Cerebellar cortex (tissue), 1 donor: ENCODE data around the gene MUC20.

Experiments
- DNase-seq: peaks from one replicate; pipeline ENCODE4 v3.0.0-alpha.2; 2015; ENCODE audit warnings: low spot score

The MUC20 gene

GRCh38 chr3:195755791-195756676 lies 35.3 kb downstream of the MUC20 start:
- DNase-seq, result no peak

DNA sequence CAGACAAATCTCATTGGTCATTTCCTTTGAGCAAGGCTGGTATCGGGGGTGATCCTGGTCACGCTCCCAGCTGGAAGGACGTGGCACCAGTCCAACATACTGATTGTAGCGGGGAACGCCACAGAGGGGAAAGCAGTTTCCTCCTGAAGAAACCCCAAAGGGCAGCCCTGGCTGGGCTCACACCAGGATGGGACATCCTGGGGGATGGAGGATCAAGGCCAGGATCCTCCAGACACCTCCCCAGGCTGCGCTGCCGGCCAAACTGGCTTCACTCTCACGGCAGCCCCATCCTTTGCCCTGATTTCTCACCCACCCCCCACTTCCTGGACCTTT lies 36.6 kb downstream of the MUC20 start:
- DNase-seq, result no peak

DNA sequence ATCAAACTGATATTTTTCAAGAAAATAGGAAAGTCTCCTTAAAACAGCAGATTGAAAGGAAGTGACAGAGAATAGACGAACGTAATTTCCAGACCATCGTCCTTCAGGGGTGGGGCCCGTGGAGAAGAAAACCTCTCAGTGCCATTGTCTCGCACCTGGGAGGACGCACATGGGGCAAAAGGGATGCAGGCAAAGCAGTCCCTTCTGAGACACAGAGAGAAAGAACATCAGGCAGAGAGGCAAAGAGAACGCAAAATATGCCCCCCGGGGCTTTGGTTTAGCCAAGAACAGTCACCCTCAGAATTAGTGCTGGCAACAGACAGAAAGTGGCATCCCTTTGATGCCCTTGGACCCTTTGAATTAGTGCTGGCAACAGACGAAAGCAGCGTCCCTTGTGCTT lies 37.0 kb downstream of the MUC20 start:
- DNase-seq, result no peak

DNA sequence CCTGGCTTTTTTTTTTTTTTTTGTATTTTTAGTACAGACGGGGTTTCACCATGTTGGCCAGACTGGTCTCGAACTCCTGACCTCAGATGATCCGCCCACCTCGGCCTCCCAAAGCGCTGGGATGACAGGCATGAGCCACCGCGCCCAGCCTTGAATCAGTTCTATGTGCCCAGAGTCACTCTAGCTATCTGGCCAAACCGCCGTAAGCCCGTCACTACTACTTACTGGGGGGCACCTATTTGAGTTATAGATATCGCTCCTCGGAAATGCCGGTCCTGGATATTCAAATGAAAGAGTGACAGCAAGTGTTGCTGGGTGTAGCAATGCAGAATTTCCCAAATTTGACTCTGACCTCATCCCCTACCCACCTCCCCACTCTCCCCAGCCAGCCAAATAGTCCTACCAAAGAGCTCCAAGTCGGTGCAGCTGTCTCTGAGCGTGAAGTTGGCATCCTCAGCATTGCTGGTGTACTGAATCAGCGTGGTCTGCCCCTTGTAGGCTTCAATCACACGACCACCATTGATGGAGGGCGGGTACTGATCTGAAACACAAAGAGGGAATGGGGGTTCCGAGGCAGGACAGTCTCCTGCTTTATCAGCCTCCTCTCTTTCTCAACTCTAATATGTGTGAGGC lies 38.1 kb downstream of the MUC20 start:
- DNase-seq, result no peak

DNA sequence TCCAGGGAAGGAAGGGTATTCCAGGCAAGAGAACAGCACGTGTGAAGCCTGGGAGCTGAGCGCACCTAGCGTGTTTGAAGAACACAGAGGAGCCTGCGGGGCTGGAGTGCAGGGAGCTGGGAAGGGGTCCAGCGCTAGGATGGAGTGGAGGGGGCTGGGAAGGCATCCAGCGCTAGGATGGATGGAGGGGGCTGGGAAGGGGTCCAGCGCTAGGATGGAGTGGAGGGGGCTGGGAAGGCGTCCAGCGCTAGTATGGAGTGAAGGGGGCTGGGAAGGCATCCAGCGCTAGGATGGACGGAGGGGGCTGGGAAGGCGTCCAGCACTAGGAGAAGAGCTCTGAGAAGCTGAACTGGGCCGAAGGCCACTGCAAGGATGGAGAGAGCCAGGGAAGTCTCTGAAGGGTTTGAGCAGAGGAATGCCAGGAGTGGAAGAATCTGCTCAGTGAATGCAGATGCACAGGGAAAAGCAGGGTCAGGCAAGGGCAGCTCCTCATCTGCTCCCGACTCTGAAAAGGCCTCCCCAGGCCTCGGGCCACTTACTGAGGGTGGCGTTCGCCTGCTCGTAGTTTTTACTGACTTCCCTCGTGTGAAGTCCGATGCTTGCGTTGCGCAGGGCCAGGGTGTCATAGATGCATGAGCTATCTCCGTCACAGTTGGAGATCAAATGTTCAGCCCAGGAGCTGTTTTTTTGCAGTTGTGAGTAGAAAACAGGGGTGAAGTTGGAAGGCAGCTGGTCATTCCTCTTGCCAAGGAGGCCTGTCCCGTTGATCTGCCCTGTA lies 39.8 kb downstream of the MUC20 start:
- no peak for DNase-seq

DNA sequence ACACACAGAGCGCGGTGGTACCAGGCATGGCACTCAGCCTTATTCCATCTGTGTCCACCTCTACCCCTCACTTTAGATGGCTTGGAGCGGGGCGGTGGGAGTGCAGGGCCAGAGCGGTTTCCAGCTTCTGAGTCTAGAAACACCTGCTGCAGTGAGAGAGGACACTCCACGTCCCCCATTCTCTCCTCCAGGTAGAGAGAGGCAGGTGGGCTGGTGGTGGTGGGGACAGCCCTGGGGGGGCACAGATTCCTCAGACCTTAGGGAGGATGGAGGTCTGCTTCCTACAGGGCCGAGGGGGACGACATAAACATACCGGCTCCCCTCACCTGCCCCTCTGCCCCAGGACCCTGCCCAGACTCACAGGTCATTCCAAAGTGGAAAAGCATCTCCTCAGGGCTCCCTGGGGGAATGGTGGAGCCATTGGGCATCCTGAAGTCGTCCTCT lies 40.4 kb downstream of the MUC20 start:
- no peak for DNase-seq

GRCh38 chr3:195761567-195762248 lies 40.9 kb downstream of the MUC20 start:
- no peak for DNase-seq

DNA sequence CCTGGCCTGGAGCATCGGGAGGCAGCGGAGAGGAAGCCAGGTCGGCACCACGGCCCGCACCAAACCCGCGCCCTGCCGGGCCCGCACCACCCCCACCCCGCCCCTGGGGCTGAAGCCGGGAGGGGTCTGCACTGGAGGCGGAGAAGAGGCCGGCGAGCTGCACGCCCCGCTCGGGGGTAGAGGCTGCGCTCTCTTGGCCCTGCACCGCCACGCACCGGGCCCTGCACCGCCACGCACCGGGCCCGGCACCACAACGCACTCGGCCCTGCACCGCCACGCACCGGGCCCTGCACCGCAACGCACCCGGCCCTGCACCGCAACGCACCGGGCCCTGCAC lies 41.4 kb downstream of the MUC20 start:
- no peak for DNase-seq

- no peak for DNase-seq
Observed at GRCh38 chr3:195762611-195763010, 41.8 kb downstream of the MUC20 start.

- no peak for DNase-seq
Observed at GRCh38 chr3:195763076-195763830, 42.5 kb downstream of the MUC20 start.

DNA sequence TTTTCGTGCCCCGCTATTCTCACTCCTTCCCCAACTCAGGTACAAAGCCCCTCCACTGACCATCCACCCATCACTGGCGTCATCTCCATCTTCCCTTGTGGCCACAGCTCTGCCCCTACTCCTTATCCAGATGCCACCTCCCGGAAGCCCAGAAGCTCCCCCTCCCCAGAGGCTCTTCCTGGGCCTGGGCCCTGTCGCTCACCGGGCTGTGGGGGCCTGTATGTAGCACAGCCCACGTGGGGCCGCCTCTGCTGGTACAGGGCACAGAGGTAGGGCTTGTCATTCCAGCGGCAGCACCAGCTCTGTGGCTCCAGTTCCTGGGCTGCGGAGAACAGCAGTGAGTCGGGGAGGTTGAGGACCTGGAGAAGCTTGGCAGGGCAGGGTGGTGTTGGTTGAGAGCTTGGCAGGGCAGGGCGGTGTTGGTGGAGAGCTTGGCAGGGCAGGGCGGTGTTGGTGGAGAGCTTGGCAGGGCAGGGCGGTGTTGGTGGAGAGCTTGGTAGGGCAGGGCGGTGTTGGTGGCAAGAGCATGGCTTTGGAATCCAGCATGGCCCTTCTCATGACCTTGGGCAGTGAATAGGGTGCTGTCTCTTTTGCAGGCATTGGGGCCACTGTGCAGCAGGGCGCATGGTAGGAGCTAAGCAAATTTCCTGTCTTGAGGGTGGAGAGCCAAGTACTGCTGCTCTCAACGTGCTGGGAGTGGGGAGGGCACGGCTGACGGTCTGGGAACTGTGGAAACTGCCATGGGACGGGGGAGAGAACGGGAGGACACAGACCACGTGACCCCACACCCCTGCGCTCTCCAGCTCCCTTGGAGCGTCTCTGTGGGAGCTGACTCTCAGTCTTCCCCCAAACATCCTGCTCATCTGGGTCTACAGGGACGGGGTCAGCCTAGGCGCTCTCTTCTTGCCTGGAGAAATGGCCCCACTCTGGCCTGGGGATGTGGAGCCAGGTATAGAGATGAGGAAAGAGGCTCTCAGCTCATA lies 43.4 kb downstream of the MUC20 start:
- no peak for DNase-seq

GRCh38 chr3:195764961-195765706 lies 44.4 kb downstream of the MUC20 start:
- DNase-seq, result no peak

DNA sequence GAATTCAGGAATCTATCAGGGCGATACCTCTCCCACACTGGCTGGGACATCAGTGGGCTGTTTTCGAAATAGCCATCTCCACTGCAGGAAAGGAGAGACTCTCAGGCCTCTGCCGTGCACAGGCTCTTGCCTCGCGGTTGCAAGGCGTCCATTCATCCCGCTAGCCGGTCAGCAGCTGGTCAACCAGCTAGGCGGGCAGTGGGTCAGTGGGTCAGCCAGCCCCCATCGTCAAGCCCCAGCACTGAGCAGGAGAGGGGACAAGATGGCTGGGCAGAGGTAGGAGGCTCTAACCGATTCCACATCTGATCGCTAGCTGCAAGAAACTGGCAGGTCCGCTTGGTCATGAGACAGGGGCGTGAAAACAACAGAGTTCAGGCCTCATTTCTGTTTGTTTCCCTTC lies 45.9 kb downstream of the MUC20 start:
- no peak for DNase-seq

DNA sequence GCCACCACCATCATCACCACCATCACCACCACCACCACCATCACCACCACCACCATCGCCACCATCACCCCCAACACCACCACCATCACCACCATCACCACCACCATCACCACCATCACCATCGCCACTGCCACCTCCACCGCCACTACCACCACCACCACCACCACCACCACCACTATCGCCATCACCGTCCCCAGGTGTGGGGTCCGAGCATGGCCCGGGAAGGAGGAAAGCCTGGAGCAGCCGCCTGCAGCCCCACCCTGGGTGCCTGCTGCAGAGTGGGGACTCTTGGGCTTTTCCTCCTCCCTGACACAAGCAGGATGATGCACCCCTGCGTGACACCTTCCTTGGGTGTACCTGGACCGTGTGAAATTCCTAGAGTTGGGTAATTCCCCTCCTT lies 47.0 kb downstream of the MUC20 start:
- no peak for DNase-seq

- no peak for DNase-seq
Observed at GRCh38 chr3:195768414-195768813, 47.6 kb downstream of the MUC20 start.

- no peak for DNase-seq
Observed at GRCh38 chr3:195768831-195769303, 48.1 kb downstream of the MUC20 start.

DNA sequence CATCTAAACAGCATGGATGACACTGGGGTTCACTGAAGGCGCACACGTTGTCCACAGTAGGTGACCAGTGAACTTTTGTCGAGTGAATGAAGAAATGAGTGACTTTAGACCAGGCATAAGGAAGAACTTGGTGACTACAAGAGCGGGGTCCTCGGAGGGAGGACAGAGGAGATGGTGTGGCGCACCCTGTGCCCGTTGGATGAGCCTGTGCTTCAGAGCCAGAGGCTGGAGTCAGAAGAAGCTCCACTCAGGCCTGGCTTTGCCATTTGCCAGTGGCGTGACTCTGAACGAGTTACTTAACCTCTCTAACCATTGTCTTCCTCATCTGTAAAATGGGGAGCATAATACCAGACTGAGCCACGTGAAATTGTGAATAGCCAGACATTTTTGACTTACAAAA lies 48.8 kb downstream of the MUC20 start:
- DNase-seq, result no peak

GRCh38 chr3:195770081-195770840 lies 49.5 kb downstream of the MUC20 start:
- no peak for DNase-seq
